GM12891 (cell line): ENCODE measurements around the gene FAIM.

Source experiments
- DNase-seq: peaks from one replicate; pipeline ENCODE4 v3.0.0; 2011; ENCODE audit warnings: low spot score; ENCODE audit not compliant: insufficient read length
- FAIRE-seq: peaks from 2 replicates; lab custom pipeline; 2011; peaks lifted over from hg19 to GRCh38; lab: Jason Lieb, UNC
- PAX5 ChIP-seq: IDR thresholded peaks from 2 replicates; pipeline ENCODE4 v1.6.1; 2011; ENCODE audit warnings: low read length, moderate library complexity, mild to moderate bottlenecking; ENCODE audit not compliant: insufficient read depth, severe bottlenecking
- POLR2A ChIP-seq: IDR thresholded peaks from 2 replicates; pipeline ENCODE4 v1.6.1; 2011; ENCODE audit warnings: low read depth, low read length, control low read depth
- POLR2AphosphoS5 ChIP-seq: IDR thresholded peaks from 2 replicates; pipeline ENCODE4 v1.6.1; 2011; ENCODE audit warnings: low read depth, low read length, control low read depth
- POU2F2 ChIP-seq: IDR thresholded peaks from 2 replicates; pipeline ENCODE4 v1.6.1; 2011; ENCODE audit warnings: low read depth, mild to moderate bottlenecking, control low read depth, low read length, moderate library complexity
- SPI1 ChIP-seq: IDR thresholded peaks from 2 replicates; pipeline ENCODE4 v1.6.1; 2011; ENCODE audit warnings: low read depth, low read length, control low read depth
- TAF1 ChIP-seq: IDR thresholded peaks from 2 replicates; pipeline ENCODE4 v1.6.1; 2011; ENCODE audit warnings: low read depth, low read length, control low read depth

The FAIM gene

DNA sequence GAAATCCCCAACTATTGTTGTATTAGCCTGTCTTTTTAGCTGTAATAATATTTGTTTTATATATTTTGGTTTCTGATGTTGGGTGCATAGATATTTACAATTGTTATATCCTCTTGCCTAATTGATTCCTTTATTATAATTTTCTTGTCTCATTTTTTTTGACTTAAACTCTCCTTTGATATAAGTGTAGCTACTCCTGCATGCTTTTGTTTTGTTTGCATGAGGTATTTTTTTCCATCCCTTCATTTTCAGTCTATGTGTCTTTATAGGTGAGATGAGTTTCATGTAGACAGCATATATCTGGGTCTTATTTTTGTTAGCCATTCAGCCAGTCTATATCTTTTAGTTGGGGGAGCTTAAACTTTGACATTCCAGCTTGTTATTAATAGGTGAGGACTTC, 37.4 kb downstream of the FAIM start:
- TF ChIP-seq SPI1: no peak
- TF ChIP-seq POLR2A: no peak
- no peak for DNase-seq
- no peak for FAIRE-seq

DNA sequence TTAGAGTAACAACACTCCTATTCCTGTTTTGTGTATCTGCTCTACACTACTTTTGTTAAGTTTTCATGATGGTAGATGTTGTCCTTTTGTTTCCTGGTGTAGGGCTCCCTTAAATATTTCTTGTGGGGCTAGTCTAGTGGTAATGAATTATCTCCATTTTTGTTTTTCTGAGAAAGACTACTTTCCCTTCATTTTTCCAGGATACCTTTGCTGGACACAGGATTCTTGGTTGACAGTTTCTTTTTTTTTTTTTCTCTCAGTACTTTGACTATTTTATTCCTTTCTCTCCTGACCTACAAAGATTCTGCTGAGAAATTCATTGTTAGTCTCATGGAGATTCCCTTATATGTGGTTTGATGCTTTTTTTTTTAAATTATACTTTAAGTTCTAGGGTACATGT, 37.9 kb downstream of the FAIM start:
- DNase-seq (no peak), FAIRE-seq (no peak)
- TF ChIP-seq POLR2AphosphoS5: no peak
- no peak for TF ChIP-seq PAX5

DNA sequence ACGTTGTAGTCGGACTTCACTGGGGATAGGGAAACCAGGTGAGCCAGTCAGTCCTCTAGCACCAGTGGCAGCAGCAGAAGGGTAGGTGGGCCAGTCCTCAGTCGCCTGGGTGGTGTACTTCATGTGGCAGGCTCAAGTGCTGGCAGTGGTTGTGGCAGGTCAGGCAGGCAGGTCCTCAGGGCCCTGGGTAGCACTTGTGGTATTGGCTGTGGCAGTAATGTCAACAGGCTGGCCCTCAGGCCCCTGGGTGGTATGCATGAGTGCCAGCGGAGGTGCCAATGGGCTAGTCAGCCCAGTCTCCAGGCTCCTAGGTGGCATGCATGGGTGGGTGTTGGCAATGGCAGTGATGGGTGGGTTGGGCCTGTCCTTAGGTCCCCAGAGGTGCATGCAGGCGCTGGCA, 40.6 kb downstream of the FAIM start:
- DNase-seq: no peak
- TF ChIP-seq POLR2A (no peak), POU2F2 (no peak), POLR2AphosphoS5 (no peak), SPI1 (no peak), PAX5 (no peak), TAF1 (no peak)
- no peak for FAIRE-seq

DNA sequence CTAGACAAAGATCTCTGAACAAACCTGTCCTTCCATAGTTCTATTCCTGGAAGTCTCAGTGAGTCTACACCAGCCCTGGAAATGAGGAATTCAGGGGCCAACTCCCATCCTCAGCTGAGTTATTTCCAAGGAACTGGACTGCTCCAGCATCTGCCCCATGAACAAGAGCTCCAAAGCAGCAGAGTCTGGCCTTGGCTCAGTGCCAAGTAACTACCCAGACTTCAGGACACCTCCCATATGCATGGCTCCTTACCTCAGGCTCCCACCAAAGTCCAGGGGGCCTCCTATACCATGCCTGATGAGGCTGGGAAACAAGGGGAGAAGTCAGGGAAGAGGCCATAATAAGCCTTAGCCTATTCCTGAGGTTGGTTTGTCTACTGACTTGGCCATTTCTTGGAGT, 45.0 kb downstream of the FAIM start:
- DNase-seq: no peak
- FAIRE-seq: no peak

DNA sequence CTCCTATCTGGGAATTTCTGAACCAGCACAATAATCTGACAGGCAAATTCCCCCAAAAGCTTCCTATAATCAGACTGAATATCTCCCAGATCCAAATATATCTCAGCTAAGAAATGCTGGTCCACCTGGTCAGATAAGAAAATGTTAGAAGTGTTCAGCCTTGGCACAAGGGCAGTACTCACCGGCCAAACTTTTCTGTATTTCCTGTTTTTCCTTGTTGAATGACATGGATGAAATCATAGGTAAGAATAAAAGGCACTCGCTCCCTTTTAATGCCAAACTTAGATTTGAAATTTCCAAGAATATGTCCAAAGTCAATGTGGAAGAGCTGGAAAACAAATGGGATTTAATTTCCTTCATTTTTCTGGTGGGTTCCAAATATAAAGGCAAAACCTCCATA, 48.9 kb downstream of the FAIM start:
- FAIRE-seq (no peak), DNase-seq (no peak)
- no peak for TF ChIP-seq SPI1
- TF ChIP-seq PAX5: no peak
- no peak for TF ChIP-seq POLR2AphosphoS5
- no peak for TF ChIP-seq POLR2A
- no peak for TF ChIP-seq POU2F2
- TF ChIP-seq TAF1: no peak

More for the DNA sequence above, 45.0 kb downstream of the FAIM start:
- TF ChIP-seq TAF1: no peak
- TF ChIP-seq PAX5: no peak
- TF ChIP-seq SPI1: no peak
- no peak for TF ChIP-seq POU2F2
- no peak for TF ChIP-seq POLR2AphosphoS5
- no peak for TF ChIP-seq POLR2A

DNA sequence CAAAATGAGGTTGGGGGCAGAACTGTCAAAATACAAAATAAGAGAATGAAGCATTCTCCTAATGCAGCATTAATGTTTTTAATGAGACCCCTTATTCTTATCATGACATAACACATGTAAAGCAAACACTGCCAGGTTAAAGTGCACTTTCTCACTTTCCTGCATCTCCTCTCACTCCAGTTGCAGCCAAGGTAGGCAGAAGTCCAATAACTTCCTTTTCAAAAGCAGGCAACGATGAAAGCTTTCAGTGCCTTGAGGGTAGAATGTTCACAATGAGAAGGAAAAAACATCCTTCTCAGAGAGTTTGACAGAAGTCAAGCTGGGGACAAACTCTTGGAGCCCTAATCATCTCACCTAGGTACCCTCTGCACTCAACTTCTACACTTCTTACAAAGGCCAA, 59.5 kb downstream of the FAIM start:
- TF ChIP-seq PAX5: no peak
- TF ChIP-seq POU2F2: no peak
- TF ChIP-seq POLR2A: no peak
- TF ChIP-seq TAF1: no peak
- no peak for TF ChIP-seq SPI1
- no peak for TF ChIP-seq POLR2AphosphoS5
- DNase-seq (no peak), FAIRE-seq (no peak)

DNA sequence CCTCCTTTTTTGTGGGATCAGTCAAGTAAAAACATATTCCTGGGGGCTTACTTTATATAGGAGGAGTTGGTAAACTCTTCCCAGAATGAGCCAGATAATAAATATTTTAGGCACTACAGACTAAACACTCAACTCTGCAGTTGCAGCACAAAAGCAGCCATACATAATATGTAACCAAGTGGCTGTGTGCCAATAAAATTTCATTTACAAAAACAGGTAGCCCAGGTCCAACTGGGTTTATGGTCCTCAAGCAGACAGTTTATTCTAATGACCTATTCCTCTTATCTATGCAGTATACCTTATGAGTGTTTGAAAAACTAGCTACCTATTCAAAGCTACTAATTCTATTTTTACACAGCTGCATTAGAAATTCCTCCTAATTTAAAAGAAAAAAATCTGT, 61.8 kb downstream of the FAIM start:
- no peak for DNase-seq
- TF ChIP-seq TAF1 (no peak), PAX5 (no peak), POLR2AphosphoS5 (no peak), POU2F2 (no peak), SPI1 (no peak), POLR2A (no peak)
- no peak for FAIRE-seq

DNA sequence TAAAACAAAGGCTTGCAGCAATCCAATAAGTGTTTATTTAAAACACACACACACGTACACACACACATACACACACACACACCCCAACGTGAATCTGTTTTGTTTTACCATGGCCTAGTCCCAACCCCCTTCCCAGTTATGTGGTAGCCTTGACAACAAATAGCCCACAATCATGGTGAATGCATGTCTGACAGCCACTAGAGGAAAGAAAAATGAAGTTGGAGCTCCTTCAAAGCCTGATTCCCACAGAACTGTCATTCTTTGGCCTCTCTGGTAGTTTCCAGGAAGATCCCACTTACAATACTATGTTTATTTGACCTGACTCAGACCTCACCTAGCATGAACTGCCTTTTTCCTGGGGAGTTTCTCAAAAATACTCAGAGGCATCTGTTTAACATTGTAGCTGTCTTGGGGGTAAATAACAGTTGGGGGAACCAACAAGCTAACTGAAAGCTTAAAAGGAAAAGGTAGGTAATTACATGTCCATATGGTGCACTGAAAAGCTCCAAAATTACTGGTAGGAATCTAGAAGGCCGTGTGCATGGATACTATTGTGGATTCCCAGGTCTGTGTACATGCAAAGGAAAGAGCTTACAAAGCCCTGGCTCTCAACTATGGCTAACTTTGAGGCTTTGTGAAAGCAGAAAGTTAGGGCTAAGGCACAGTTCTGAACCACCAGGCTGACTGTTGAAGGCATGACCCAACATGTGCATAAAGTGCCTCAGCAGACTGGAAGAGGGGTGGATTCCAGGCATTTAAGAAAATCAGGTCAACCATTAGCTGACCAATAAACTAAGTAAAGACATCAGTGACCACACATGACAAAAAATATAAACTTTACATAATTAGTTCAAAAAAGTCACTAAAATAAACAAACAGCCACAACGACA, 65.3 kb downstream of the FAIM start:
- no peak for TF ChIP-seq POU2F2
- no peak for TF ChIP-seq POLR2AphosphoS5
- no peak for TF ChIP-seq PAX5
- TF ChIP-seq POLR2A: no peak
- no peak for TF ChIP-seq TAF1
- no peak for TF ChIP-seq SPI1
- no peak for DNase-seq
- FAIRE-seq: no peak

DNA sequence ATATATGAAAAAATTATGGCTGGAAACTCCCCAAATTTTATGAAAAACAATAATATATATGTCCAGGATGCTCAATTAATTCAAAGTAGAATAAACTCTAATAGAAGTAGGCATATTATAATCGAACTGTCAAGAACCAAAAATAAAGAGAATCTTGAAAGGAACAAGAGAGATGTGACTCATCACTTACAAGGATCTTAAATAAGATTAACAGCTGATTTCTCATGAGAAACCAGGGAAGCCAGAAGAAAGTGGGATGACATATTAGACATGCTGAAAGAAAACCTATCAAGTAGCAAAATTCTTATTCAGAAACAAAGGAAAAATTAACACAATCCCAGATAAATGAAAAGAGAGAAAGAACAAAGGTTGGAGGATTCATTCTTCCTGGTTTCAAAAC, 66.8 kb downstream of the FAIM start:
- DNase-seq: no peak
- no peak for TF ChIP-seq POLR2AphosphoS5
- FAIRE-seq: no peak

DNA sequence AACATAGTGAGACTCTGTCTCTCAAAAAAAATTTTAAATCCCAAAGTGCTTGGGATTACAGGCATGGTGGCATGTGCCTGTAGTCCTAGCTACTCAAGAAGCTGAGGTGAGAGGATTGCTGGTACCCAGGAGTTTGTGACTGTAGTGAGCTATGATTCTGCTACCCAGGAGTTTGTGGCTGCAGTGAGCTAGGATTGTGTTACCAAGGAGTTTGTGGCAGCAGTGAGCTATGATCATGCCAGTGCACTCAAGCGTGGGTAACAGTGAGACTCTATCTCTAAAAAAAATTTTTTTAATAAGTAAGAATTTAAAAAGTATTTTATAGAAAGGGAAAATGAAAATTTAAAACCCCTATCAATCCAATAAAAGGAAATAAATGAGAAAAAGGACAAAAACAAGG, 69.5 kb downstream of the FAIM start:
- TF ChIP-seq POU2F2: no peak
- no peak for TF ChIP-seq SPI1
- TF ChIP-seq PAX5: no peak
- FAIRE-seq (no peak), DNase-seq (no peak)
